GM18498 (cell line): ENCODE results near the gene HES7.
A peak's percentile ranks its signal among the peaks of the same experiment; 100 is the strongest.
"Not testable (repeated sequence)": the region's sequence is repeated elsewhere in the genome, so short reads cannot be mapped to it uniquely, and the experiment has no call there.

Source experiments
- ATAC-seq: cut with Tn5 transposase; IDR thresholded peaks from one replicate; pipeline ENCODE4 v1.9.1; 2021; ENCODE audit warnings: mild to moderate bottlenecking, moderate library complexity; ENCODE audit not compliant: unreplicated experiment

HES7 gene

GRCh38 chr17:8105957-8106398 lies 17.9 kb downstream of the HES7 start:
- no peak for ATAC-seq

- ATAC-seq, result no peak
Observed at GRCh38 chr17:8104911-8105310, 19.0 kb downstream of the HES7 start.

GRCh38 chr17:8103549-8103948 lies 20.4 kb downstream of the HES7 start:
- ATAC-seq, result no peak

GRCh38 chr17:8101721-8102120 lies 22.2 kb downstream of the HES7 start:
- ATAC-seq, result no peak

GRCh38 chr17:8100763-8101162 lies 23.1 kb downstream of the HES7 start:
- ATAC-seq, result no peak

- ATAC-seq, result no peak
Observed at GRCh38 chr17:8100111-8100510, 23.8 kb downstream of the HES7 start.

- ATAC-seq, result no peak
Observed at GRCh38 chr17:8096541-8096940, 27.4 kb downstream of the HES7 start.

- no peak for ATAC-seq
Observed at GRCh38 chr17:8095361-8095760, 28.5 kb downstream of the HES7 start.

- no peak for ATAC-seq
Observed at GRCh38 chr17:8091033-8091687, 32.7 kb downstream of the HES7 start.

- no peak for ATAC-seq
Observed at GRCh38 chr17:8089728-8090127, 34.2 kb downstream of the HES7 start.

GRCh38 chr17:8087952-8088230 lies 36.0 kb downstream of the HES7 start:
- ATAC-seq, result no peak

GRCh38 chr17:8087075-8087951 lies 36.6 kb downstream of the HES7 start, which contains the start of gene ALOX12B:
TSS of gene ALOX12B (minus strand) at chr17:8087716. CDS start at chr17:8087442, 274 bp downstream.
- no peak for ATAC-seq

- no peak for ATAC-seq
Observed at GRCh38 chr17:8084250-8084649, 39.7 kb downstream of the HES7 start.

GRCh38 chr17:8082292-8082691 lies 41.6 kb downstream of the HES7 start:
- no peak for ATAC-seq

- no peak for ATAC-seq
Observed at GRCh38 chr17:8081876-8082275, 42.0 kb downstream of the HES7 start.

GRCh38 chr17:8080799-8081219 lies 43.1 kb downstream of the HES7 start:
- ATAC-seq, result no peak

- ATAC-seq, result no peak
Observed at GRCh38 chr17:8080208-8080798, 43.6 kb downstream of the HES7 start.

- peak; percentile 57 for ATAC-seq
Observed at GRCh38 chr17:8079291-8080207, 44.4 kb downstream of the HES7 start.

- not testable (repeated sequence) for ATAC-seq
Observed at GRCh38 chr17:8077939-8078338, 46.0 kb downstream of the HES7 start.

GRCh38 chr17:8076502-8077266 lies 47.2 kb downstream of the HES7 start:
- ATAC-seq, result no peak
